Ascending aorta (tissue), 2 donors: ENCODE measurements around the gene SSH2. TPM values are rescaled to one million over a fixed set of nuclear protein-coding genes. Genes with fewer than 3 reads are reported as not detected.
"Not testable (repeated sequence)": the region's sequence is repeated elsewhere in the genome, so short reads cannot be mapped to it uniquely, and the experiment has no call there.

Experiments
- DNase-seq, 2 donors: peaks; one replicate each; pipeline ENCODE4 v3.0.0-alpha.2; 2019; ENCODE audit warnings: low spot score in 2 of 2
- H3K27ac ChIP-seq, 2 donors: fragments of 200-600 bp; sonication (generic); one replicate each; pipeline ENCODE4 v1.5.1; 2016 to 2017; ENCODE audit warnings: mild to moderate bottlenecking in 1 of 2
- H3K27me3 ChIP-seq: fragments of 200-600 bp; sonication (generic); one replicate; pipeline ENCODE4 v1.5.1; 2017
- H3K36me3 ChIP-seq, 2 donors: fragments of 200-600 bp; sonication (generic); one replicate each; pipeline ENCODE4 v1.5.1; 2016
- H3K4me1 ChIP-seq, 2 donors: fragments of 200-600 bp; sonication (generic); one replicate each; pipeline ENCODE4 v1.5.1; 2016 to 2017; ENCODE audit warnings: mild to moderate bottlenecking in 1 of 2
- H3K4me3 ChIP-seq, 2 donors: fragments of 200-600 bp; sonication (generic); one replicate each; pipeline ENCODE4 v1.5.1; 2016 to 2017; ENCODE audit warnings: mild to moderate bottlenecking in 1 of 2
- H3K9me3 ChIP-seq, 2 donors: fragments of 200-600 bp; sonication (generic); one replicate each; pipeline ENCODE4 v1.5.1; 2016
- intact Hi-C: fragments of 100-400 bp; cut with DNase I; formaldehyde crosslinking; loops from one replicate; pipeline ENCODE4 v1.15.1; 2023
- total RNA-seq: library from RNA; depleted of rRNA; stranded (reverse); fragments of >200 nt; gene quantifications from one replicate; pipeline ENCODE4 v1.1.0, GENCODE V29; 2016
- TF ChIP-seq, protein P1 (sequence below), 3 experiments: fragments of 200-600 bp in 2 of 3; fragments of 450-650 bp in 1 of 3; sonication (generic) in 2 of 3; IDR thresholded peaks; one replicate each; pipeline ENCODE4 v1.5.1; 2016 to 2019; ENCODE audit warnings: antibody characterized with exemption in 3 of 3, mild to moderate bottlenecking in 1 of 3, moderate library complexity in 1 of 3

SSH2 gene
- total RNA-seq, 1 donor from 2014 or later, result 7.9 TPM

DNA sequence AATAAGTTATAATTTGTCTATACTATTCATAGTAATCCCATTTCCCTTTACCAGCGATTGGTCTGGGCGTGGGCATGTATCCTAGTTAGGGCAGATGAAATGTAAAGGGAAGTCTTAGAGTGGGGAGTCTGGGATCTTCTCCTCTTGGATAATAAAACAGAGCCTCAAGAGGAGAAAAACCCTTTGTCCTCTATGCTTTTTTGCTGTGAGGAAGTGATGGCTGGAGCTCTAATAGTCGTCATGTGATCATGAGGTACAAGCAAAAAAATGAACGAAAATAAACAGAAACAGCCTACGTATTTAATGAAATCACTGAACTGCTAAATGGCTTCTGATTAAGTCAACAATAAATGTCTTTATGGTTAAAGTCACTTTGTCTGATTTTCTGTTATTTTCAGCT lies 38.2 kb upstream of the SSH2 start:
- Histone ChIP-seq H3K27me3 (no peaks in the 10 kb centered on the region), H3K9me3 (peaks cover 0 to 4% of the 10 kb centered on the region in 2 donors), H3K4me3 (no peak overlapping the region), H3K36me3 (no peaks in the 10 kb centered on the region), H3K27ac (no peak overlapping the region), H3K4me1 (no peaks in the 10 kb centered on the region)
- no peak for DNase-seq
- intact Hi-C loops, result no loop called here
- TF ChIP-seq, protein P1, sequence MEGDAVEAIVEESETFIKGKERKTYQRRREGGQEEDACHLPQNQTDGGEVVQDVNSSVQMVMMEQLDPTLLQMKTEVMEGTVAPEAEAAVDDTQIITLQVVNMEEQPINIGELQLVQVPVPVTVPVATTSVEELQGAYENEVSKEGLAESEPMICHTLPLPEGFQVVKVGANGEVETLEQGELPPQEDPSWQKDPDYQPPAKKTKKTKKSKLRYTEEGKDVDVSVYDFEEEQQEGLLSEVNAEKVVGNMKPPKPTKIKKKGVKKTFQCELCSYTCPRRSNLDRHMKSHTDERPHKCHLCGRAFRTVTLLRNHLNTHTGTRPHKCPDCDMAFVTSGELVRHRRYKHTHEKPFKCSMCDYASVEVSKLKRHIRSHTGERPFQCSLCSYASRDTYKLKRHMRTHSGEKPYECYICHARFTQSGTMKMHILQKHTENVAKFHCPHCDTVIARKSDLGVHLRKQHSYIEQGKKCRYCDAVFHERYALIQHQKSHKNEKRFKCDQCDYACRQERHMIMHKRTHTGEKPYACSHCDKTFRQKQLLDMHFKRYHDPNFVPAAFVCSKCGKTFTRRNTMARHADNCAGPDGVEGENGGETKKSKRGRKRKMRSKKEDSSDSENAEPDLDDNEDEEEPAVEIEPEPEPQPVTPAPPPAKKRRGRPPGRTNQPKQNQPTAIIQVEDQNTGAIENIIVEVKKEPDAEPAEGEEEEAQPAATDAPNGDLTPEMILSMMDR (IDR thresholded peaks at IDR 0.05), result no peak

DNA sequence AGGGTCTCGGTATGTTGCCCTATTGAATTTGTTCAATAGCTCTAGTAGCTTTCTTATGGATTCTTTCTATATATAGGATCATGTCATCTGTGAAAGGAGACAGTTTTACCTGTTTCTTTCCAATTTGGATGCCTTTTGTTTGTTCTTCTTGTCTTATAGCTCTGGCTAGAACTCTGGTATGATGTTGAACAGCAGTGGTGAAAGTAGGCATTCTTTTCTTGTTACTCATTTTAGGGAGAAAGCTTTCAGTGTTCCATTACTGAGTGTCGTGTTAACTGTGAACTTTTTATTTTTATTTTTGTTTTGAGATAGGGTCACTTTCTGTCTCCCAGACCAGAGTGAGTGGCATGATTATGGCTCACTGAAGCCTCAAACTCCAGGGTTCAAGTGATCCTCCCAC lies 32.6 kb upstream of the SSH2 start:
- H3K27ac ChIP-seq, result no peak overlapping the region
- TF ChIP-seq, protein P1 (IDR thresholded peaks at IDR 0.05), result no peak
- H3K9me3 ChIP-seq, result peaks cover 0 to 4% of the 10 kb centered on the region in 2 donors
- no peak overlapping the region for H3K4me3 ChIP-seq
- H3K27me3 ChIP-seq, result no peaks in the 10 kb centered on the region
- H3K4me1 ChIP-seq, result no peaks in the 10 kb centered on the region
- no peak for DNase-seq
- intact Hi-C loops, result no loop called here
- H3K36me3 ChIP-seq, result no peaks in the 10 kb centered on the region

DNA sequence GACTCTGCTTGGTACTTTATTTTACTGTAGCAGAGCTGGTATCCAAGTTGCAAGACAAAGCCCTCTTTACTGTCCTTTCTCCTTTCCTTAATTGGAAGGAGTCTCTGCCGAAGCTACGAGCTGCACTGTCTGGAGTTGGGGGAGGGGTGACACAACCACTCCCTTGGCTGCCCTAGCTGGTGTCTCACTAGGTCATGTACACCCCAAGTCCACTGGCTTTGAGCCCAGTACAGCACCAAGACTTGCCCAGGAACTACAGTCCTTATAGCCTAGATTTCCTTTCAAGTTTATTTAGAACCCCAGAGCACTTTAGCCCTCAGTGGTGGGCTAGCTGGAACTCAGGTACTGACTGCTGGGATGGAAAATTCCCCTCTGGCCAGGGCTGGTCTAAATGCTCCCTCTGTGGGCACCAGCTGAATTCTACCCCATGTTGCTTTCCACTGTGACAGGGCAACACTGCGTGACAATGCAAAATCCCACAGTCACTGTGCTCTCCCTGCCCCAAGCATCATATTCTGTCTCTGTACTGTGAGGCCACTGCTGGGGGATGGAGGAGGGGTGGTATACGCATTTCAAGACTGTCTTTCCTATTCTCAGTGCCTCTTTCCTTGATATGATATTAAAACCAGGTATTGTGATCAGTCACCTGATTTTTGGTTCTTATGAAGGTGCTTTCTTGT lies 29.8 kb upstream of the SSH2 start:
- H3K36me3 ChIP-seq, result no peaks in the 10 kb centered on the region
- TF ChIP-seq, protein P1 (IDR thresholded peaks at IDR 0.05), result no peak
- peaks cover 0 to 4% of the 10 kb centered on the region in 2 donors for H3K9me3 ChIP-seq
- H3K4me1 ChIP-seq, result no peaks in the 10 kb centered on the region
- H3K4me3 ChIP-seq, result no peak overlapping the region
- no peaks in the 10 kb centered on the region for H3K27me3 ChIP-seq
- no peak for DNase-seq
- H3K27ac ChIP-seq, result no peak overlapping the region
- intact Hi-C loops, result no loop called here

- Histone ChIP-seq H3K27ac (no peak overlapping the region), H3K4me3 (no peak overlapping the region), H3K4me1 (no peaks in the 10 kb centered on the region), H3K36me3 (no peaks in the 10 kb centered on the region), H3K27me3 (no peaks in the 10 kb centered on the region), H3K9me3 (peaks cover 0 to 1% of the 10 kb centered on the region in 2 donors)
- TF ChIP-seq, protein P1 (IDR thresholded peaks at IDR 0.05), result no peak
- intact Hi-C loops, result no loop called here
- no peak for DNase-seq
These were observed 29.1 kb upstream of the SSH2 start for GRCh38 chr17:29958947-29959657.

DNA sequence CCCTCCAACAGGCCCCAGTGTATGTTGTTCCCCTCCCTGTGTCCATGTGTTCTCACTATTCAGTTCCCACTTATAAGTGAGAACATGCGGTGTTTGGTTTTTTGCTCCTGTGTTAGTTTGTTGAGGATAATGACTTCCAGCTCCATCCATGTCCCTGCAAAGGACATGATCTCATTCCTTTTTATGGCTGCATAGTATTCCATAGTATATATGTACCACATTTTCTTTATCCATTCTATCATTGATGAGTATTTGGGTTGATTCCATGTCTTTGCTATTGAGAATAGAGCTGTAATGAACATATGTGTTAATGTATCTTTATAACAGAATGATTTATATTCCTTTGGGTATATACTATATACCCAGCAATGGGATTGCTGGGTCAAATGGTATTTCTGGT lies 27.5 kb upstream of the SSH2 start:
- intact Hi-C loops, H3K9me3 ChIP-seq, DNase-seq, H3K27me3 ChIP-seq, H3K27ac ChIP-seq, H3K4me1 ChIP-seq, H3K4me3 ChIP-seq, H3K36me3 ChIP-seq: not testable (repeated sequence)

- Histone ChIP-seq H3K4me3 (no peak overlapping the region), H3K27me3 (no peaks in the 10 kb centered on the region), H3K27ac (no peak overlapping the region), H3K36me3 (no peaks in the 10 kb centered on the region), H3K9me3 (no peaks in the 10 kb centered on the region), H3K4me1 (no peaks in the 10 kb centered on the region)
- TF ChIP-seq, protein P1 (IDR thresholded peaks at IDR 0.05), result no peak
- intact Hi-C loops, result no loop called here
- DNase-seq, result no peak
These were observed 26.2 kb upstream of the SSH2 start for GRCh38 chr17:29956225-29956624.
